HFFc6 (cell line): ENCODE measurements around the gene FAM221B. TPM values are rescaled to one million over a fixed set of nuclear protein-coding genes. Genes with fewer than 3 reads are reported as not detected.

Experiments
- DNase-seq: peaks from one replicate; pipeline ENCODE4 v3.0.0-alpha.2; 2018
- H3K27ac Mint-ChIP-seq: 2 replicates; pipeline ENCODE4 v1.8.0; 2020; ENCODE audit warnings: mild to moderate bottlenecking, mixed read lengths
- H3K27me3 Mint-ChIP-seq: 2 replicates; pipeline ENCODE4 v1.8.0; 2021; ENCODE audit warnings: mild to moderate bottlenecking, moderate library complexity, mixed read lengths; ENCODE audit not compliant: insufficient read depth
- H3K36me3 Mint-ChIP-seq: 2 replicates; pipeline ENCODE4 v1.8.0; 2021; ENCODE audit warnings: low read depth, mixed read lengths
- H3K4me1 Mint-ChIP-seq: 2 replicates; pipeline ENCODE4 v1.8.0; 2020; ENCODE audit warnings: low read depth, mixed read lengths
- H3K4me3 Mint-ChIP-seq: 2 replicates; pipeline ENCODE4 v1.8.0; 2020; ENCODE audit warnings: mild to moderate bottlenecking, moderate library complexity, mixed read lengths
- H3K9me3 Mint-ChIP-seq: 2 replicates; pipeline ENCODE4 v1.8.0; 2020; ENCODE audit warnings: mild to moderate bottlenecking, mixed read lengths
- CTCF ChIP-seq: fragments of 200-600 bp; sonication (generic); IDR thresholded peaks from 2 replicates; pipeline ENCODE4 v1.5.0; 2021; ENCODE audit warnings: antibody characterized with exemption, mild to moderate bottlenecking
- total RNA-seq, 6 experiments: library from RNA; stranded (reverse); fragmentation: NEBNext Ultra II Directional; extraction: Animal tissue kit (Norgen Biotek cat#: 25700); gene quantifications; 2 replicates in 1 of 6; 3 replicates in 5 of 6; pipeline ENCODE4 v1.2.3, GENCODE V29; 2021

FAM221B gene
- total RNA-seq, 6 experiments from 2014 or later = not detected

- H3K27ac Mint-ChIP-seq = no peak overlapping the region
These were observed 12.5 kb upstream of the FAM221B start for GRCh38 chr9:35840881-35841644.

GRCh38 chr9:35839926-35840325, 11.4 kb upstream of the FAM221B start:
- peaks cover 4% of the 10 kb centered on the region for H3K27me3 Mint-ChIP-seq
- no peak for TF ChIP-seq CTCF
- H3K27ac Mint-ChIP-seq = no peak overlapping the region
- no peak overlapping the region for H3K4me3 Mint-ChIP-seq
- H3K4me1 Mint-ChIP-seq = peaks cover 12% of the 10 kb centered on the region
- no peak for DNase-seq
- H3K36me3 Mint-ChIP-seq = no peaks in the 10 kb centered on the region; the same call in 1 of the 2 replicates
- no peaks in the 10 kb centered on the region for H3K9me3 Mint-ChIP-seq

More at GRCh38 chr9:35840881-35841644, 12.5 kb upstream of the FAM221B start:
- Mint-ChIP-seq H3K9me3 (no peaks in the 10 kb centered on the region), H3K4me1 (peaks cover 22% of the 10 kb centered on the region), H3K4me3 (no peak overlapping the region), H3K36me3 (no peaks in the 10 kb centered on the region; the same call in 1 of the 2 replicates), H3K27me3 (peaks cover 4% of the 10 kb centered on the region)
- DNase-seq = no peak
- no peak for TF ChIP-seq CTCF

- H3K36me3 Mint-ChIP-seq = no peaks in the 10 kb centered on the region; the same call in 1 of the 2 replicates
- peaks cover 16% of the 10 kb centered on the region for H3K4me1 Mint-ChIP-seq
- H3K27me3 Mint-ChIP-seq = peaks cover 4% of the 10 kb centered on the region
- no peak for DNase-seq
- no peaks in the 10 kb centered on the region for H3K9me3 Mint-ChIP-seq
- no peak overlapping the region for H3K4me3 Mint-ChIP-seq
- no peak overlapping the region for H3K27ac Mint-ChIP-seq
- no peak for TF ChIP-seq CTCF
These were observed 8.1 kb upstream of the FAM221B start for GRCh38 chr9:35836595-35836994.

GRCh38 chr9:35835766-35836165, 7.2 kb upstream of the FAM221B start:
- no peak overlapping the region for H3K27ac Mint-ChIP-seq
- no peak for DNase-seq
- no peak overlapping the region for H3K4me3 Mint-ChIP-seq
- peaks cover 23% of the 10 kb centered on the region for H3K4me1 Mint-ChIP-seq
- no peaks in the 10 kb centered on the region for H3K9me3 Mint-ChIP-seq
- peaks cover 4% of the 10 kb centered on the region for H3K27me3 Mint-ChIP-seq
- no peaks in the 10 kb centered on the region; the same call in 1 of the 2 replicates for H3K36me3 Mint-ChIP-seq
- no peak for TF ChIP-seq CTCF

GRCh38 chr9:35835216-35835632, 6.7 kb upstream of the FAM221B start:
- peaks cover 27% of the 10 kb centered on the region for H3K4me1 Mint-ChIP-seq
- no peak overlapping the region for H3K4me3 Mint-ChIP-seq
- peak; percentile 66 for TF ChIP-seq CTCF
- no peaks in the 10 kb centered on the region; the same call in 1 of the 2 replicates for H3K36me3 Mint-ChIP-seq
- H3K9me3 Mint-ChIP-seq = no peaks in the 10 kb centered on the region
- peaks cover 4% of the 10 kb centered on the region for H3K27me3 Mint-ChIP-seq
- H3K27ac Mint-ChIP-seq = no peak overlapping the region
- DNase-seq = no peak
